PC-3 (cell line): ENCODE measurements around the gene OSR1. TPM values are rescaled to one million over a fixed set of nuclear protein-coding genes. Genes with fewer than 3 reads are reported as not detected.

Experiments used
- ATAC-seq: fragments of 200-7000 bp; cut with Tn5 transposase; 2 replicates; pipeline ENCODE4 v1.9.1; 2020; ENCODE audit warnings: mild to moderate bottlenecking, moderate library complexity
- BruUV-seq: library from RNA; stranded (reverse); fragments of 400-500 nt; replicated peaks from 2 replicates; lab custom pipeline; 2021; lab: Mats Ljungman, UMichigan
- CTCF ChIA-PET: fragments of 300-600 bp; sonication (Branson Sonifier 250); formaldehyde crosslinking; loops from one replicate; lab custom pipeline; 2022; ENCODE audit warnings: antibody characterized with exemption; lab: Charles Lee
- POLR2A ChIA-PET: fragments of 300-600 bp; sonication (Branson Sonifier 250); formaldehyde crosslinking; loops from one replicate; lab custom pipeline; 2022; ENCODE audit warnings: antibody characterized with exemption; ENCODE audit not compliant: unreplicated experiment; lab: Charles Lee
- DNase-seq: peaks from one replicate; pipeline ENCODE4 v3.0.0-alpha.2; 2015
- H2AFZ ChIP-seq: fragments of 300-600 bp; sonication (generic); 2 replicates; pipeline ENCODE4 v1.6.0; 2016; ENCODE audit warnings: antibody characterized with exemption, low read length
- H3F3A ChIP-seq: fragments of 300-600 bp; sonication (generic); one replicate; pipeline ENCODE4 v1.6.0; 2017; ENCODE audit warnings: antibody characterized with exemption, low read length, control low read depth, mild to moderate bottlenecking; ENCODE audit not compliant: unreplicated experiment
- H3K27ac ChIP-seq: fragments of 300-600 bp; sonication (generic); 2 replicates; pipeline ENCODE4 v1.5.1; 2016; ENCODE audit warnings: mild to moderate bottlenecking, low read length
- H3K27me3 ChIP-seq: fragments of 300-600 bp; sonication (generic); 2 replicates; pipeline ENCODE4 v1.6.1; 2016; ENCODE audit warnings: low read length, mixed read lengths
- H3K36me3 ChIP-seq: fragments of 300-600 bp; sonication (generic); 2 replicates; pipeline ENCODE4 v1.6.1; 2016; ENCODE audit warnings: low read depth, mixed run types, low read length, mixed read lengths
- H3K4me1 ChIP-seq: fragments of 300-600 bp; sonication (generic); 2 replicates; pipeline ENCODE4 v1.5.1; 2016; ENCODE audit warnings: low read length; ENCODE audit not compliant: insufficient read depth
- H3K4me2 ChIP-seq: fragments of 300-600 bp; sonication (generic); 2 replicates; pipeline ENCODE4 v1.6.0; 2016; ENCODE audit warnings: low read length
- H3K4me3 ChIP-seq: fragments of 300-600 bp; sonication (generic); 2 replicates; pipeline ENCODE4 v1.5.1; 2016; ENCODE audit warnings: mild to moderate bottlenecking, low read length, mixed read lengths
- H3K79me2 ChIP-seq: fragments of 300-600 bp; sonication (generic); 2 replicates; pipeline ENCODE4 v1.6.1; 2017; ENCODE audit warnings: low read length, mixed read lengths
- H3K9ac ChIP-seq: fragments of 300-600 bp; sonication (generic); 2 replicates; pipeline ENCODE4 v1.6.0; 2016; ENCODE audit warnings: mild to moderate bottlenecking, low read length
- H3K9me2 ChIP-seq: fragments of 300-600 bp; sonication (generic); replicated peaks from 2 replicates; pipeline ENCODE4 v1.6.1; 2016; ENCODE audit warnings: mixed run types, low read length, mixed read lengths
- H3K9me3 ChIP-seq: fragments of 300-600 bp; sonication (generic); 2 replicates; pipeline ENCODE4 v1.6.1; 2016; ENCODE audit warnings: low read length, mixed read lengths
- H4K20me1 ChIP-seq: fragments of 300-600 bp; sonication (generic); 2 replicates; pipeline ENCODE4 v1.6.1; 2016; ENCODE audit warnings: low read length, mixed read lengths
- EZH2 ChIP-seq: fragments of 300-600 bp; sonication (generic); IDR thresholded peaks from one replicate; pipeline ENCODE4 v1.6.1; 2017; ENCODE audit warnings: antibody characterized with exemption, mild to moderate bottlenecking, low read length; ENCODE audit not compliant: unreplicated experiment
- EZH2phosphoT487 ChIP-seq: fragments of 300-600 bp; sonication (generic); IDR thresholded peaks from 2 replicates; pipeline ENCODE4 v1.6.1; 2018; ENCODE audit warnings: mild to moderate bottlenecking, antibody characterized with exemption, low read length, borderline replicate concordance
- intact Hi-C: fragments of 100-400 bp; cut with micrococcal nuclease; formaldehyde crosslinking; loops from 2 replicates; pipeline ENCODE4 v1.9.0; 2023
- total RNA-seq: library from RNA; depleted of rRNA; stranded (reverse); fragments of >200 nt; gene quantifications from 2 replicates; pipeline ENCODE4 v1.2.3, GENCODE V29; 2014
- TF ChIP-seq, protein P1 (sequence below): fragments of 300-600 bp; sonication (generic); conservative IDR thresholded peaks from 2 replicates; pipeline ENCODE4 v1.5.1; 2017; ENCODE audit warnings: antibody characterized with exemption, low read depth, mild to moderate bottlenecking, low read length

OSR1 gene
- total RNA-seq, 1 experiment from 2014 or later = 33.5 TPM

DNA sequence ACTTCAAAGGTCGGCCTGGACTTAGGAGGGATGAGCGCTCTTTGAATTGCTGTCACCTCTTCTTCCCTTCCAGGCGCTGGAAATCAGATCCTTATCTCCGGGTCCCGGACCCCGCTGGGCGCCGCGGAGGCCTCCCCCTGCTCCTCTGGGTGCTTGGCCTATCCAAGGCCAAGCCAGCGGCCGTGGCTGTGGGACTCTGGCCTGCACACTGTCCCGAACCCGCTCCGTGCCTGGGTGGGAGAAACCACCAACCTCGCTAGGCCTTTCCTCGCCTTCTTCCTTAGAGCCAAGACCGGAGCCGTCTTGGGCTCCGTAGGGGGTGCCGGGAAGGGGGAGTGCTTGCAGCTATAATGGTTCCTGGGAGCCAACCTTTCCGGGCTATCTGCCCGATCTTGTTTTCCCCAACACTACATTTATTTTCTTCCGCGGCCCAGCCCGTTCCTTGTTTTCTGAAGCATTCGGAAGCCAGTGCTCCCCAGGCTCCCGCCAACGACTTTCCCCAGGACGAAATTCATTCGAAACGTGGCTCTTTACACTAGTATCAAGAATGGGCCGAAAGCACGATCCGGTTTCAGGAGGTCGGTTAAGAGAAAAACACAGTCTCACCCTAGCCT is 2.4 kb downstream of the OSR1 start:
- Histone ChIP-seq H3F3A (no peaks in the 10 kb centered on the region), H3K4me2 (peak overlapping the region; percentile 94; the same call in 1 of the 2 replicates), H3K9me3 (no peaks in the 10 kb centered on the region), H4K20me1 (no peaks in the 10 kb centered on the region), H3K9me2 (no peaks in the 10 kb centered on the region), H3K36me3 (peaks cover 5% of the 10 kb centered on the region), H3K4me3 (0 out of 2 replicates have a peak overlapping the region, but pooled peaks have one; percentile 95), H2AFZ (no peak overlapping the region), H3K4me1 (peaks cover 21% of the 10 kb centered on the region), H3K9ac (no peak overlapping the region), H3K27ac (no peak overlapping the region), H3K27me3 (no peaks in the 10 kb centered on the region), H3K79me2 (peaks cover 39% of the 10 kb centered on the region)
- CTCF ChIA-PET = no interaction called here
- DNase-seq (no peak), ATAC-seq (no peak)
- BruUV-seq = no TSS peak
- TF ChIP-seq, protein P1, sequence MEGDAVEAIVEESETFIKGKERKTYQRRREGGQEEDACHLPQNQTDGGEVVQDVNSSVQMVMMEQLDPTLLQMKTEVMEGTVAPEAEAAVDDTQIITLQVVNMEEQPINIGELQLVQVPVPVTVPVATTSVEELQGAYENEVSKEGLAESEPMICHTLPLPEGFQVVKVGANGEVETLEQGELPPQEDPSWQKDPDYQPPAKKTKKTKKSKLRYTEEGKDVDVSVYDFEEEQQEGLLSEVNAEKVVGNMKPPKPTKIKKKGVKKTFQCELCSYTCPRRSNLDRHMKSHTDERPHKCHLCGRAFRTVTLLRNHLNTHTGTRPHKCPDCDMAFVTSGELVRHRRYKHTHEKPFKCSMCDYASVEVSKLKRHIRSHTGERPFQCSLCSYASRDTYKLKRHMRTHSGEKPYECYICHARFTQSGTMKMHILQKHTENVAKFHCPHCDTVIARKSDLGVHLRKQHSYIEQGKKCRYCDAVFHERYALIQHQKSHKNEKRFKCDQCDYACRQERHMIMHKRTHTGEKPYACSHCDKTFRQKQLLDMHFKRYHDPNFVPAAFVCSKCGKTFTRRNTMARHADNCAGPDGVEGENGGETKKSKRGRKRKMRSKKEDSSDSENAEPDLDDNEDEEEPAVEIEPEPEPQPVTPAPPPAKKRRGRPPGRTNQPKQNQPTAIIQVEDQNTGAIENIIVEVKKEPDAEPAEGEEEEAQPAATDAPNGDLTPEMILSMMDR = no peak
- TF ChIP-seq EZH2phosphoT487 (no peak), EZH2 (no peak)
- POLR2A ChIA-PET = no interaction called here
- intact Hi-C loops = loop anchor here (5.0 kb wide), 1 partner anchor 49 kb away; no protein-coding TSS in a partner anchor

DNA sequence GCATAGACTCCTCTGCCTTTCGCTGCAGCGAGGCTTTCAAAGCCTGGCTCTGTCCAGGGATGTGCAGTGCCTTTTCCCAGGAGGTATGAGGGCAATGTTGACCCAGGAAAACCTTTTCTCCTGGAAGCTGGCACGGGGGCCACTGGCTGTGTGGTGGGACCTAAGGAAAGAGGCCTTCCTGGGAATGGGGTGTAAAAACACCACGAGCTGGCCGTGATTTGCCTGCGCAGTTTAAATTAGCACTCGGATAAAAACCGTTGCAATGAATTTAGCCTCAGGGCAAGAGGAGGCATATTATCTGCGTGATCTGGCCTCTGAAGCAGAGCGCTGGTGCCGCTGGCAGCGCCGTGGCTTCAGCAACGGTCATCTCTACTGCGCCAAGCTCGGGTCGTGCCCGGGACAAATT is 3.0 kb downstream of the OSR1 start:
- intact Hi-C loops = loop anchor here (5.0 kb wide), 1 partner anchor 48 kb away; no protein-coding TSS in a partner anchor
- DNase-seq (no peak), ATAC-seq (no peak)
- no peak overlapping the region for H3K4me2 ChIP-seq
- no TSS peak for BruUV-seq
- H2AFZ ChIP-seq = no peak overlapping the region
- H3K9me2 ChIP-seq = no peaks in the 10 kb centered on the region
- no peaks in the 10 kb centered on the region for H3K27me3 ChIP-seq
- peaks cover 21% of the 10 kb centered on the region for H3K4me1 ChIP-seq
- H3K9me3 ChIP-seq = no peaks in the 10 kb centered on the region
- H3K9ac ChIP-seq = no peak overlapping the region
- peaks cover 6% of the 10 kb centered on the region for H3K36me3 ChIP-seq
- H3K4me3 ChIP-seq = no peak overlapping the region
- no peak overlapping the region for H3K27ac ChIP-seq
- H3K79me2 ChIP-seq = peaks cover 39% of the 10 kb centered on the region
- ChIA-PET POLR2A (no interaction called here), CTCF (interaction anchor here (0.7 kb wide), 1 partner anchor 215 kb away, joined by 3 read pairs; no protein-coding TSS in a partner anchor)
- H4K20me1 ChIP-seq = no peaks in the 10 kb centered on the region
- no peaks in the 10 kb centered on the region for H3F3A ChIP-seq
- TF ChIP-seq EZH2phosphoT487 (no peak), EZH2 (no peak)
- TF ChIP-seq, protein P1 = no peak

DNA sequence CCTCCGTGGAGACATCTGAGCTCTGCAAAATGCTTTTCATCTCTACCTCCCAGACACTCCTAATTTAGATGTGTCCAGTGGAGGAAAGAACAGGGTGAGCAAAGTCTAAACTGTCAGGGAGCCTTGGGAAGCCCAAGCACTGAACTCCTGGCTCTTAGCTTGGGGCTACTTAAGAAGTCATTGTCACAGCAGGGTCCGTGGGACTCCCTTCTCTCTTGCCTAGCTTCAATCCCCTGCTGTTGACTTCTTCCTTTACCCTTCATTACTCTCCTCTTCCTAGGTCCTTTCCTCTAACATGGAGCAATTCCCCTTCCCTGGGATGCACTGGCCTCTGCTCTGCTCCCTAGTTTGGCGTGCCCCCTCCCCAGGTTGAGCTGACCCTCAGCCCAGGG is 3.4 kb downstream of the OSR1 start:
- TF ChIP-seq EZH2phosphoT487 (no peak), EZH2 (no peak)
- TF ChIP-seq, protein P1 = no peak
- Histone ChIP-seq H3K79me2 (peaks cover 39% of the 10 kb centered on the region), H3K27ac (no peak overlapping the region), H3K9ac (no peak overlapping the region), H3K4me2 (no peak overlapping the region), H4K20me1 (no peaks in the 10 kb centered on the region), H2AFZ (no peak overlapping the region), H3K36me3 (peaks cover 6% of the 10 kb centered on the region), H3K4me3 (no peak overlapping the region), H3F3A (no peaks in the 10 kb centered on the region), H3K27me3 (no peaks in the 10 kb centered on the region), H3K4me1 (peaks cover 21% of the 10 kb centered on the region), H3K9me2 (no peaks in the 10 kb centered on the region), H3K9me3 (no peaks in the 10 kb centered on the region)
- POLR2A ChIA-PET = no interaction called here
- DNase-seq (no peak), ATAC-seq (no peak)
- intact Hi-C loops = loop anchor here (5.0 kb wide), 1 partner anchor 48 kb away; no protein-coding TSS in a partner anchor
- CTCF ChIA-PET = interaction anchor here (0.7 kb wide), 1 partner anchor 214 kb away, joined by 3 read pairs; no protein-coding TSS in a partner anchor
- no TSS peak for BruUV-seq
